Measurements from ENCODE around the gene SFT2D1. TPM values are rescaled to one million over a fixed set of nuclear protein-coding genes. Genes with fewer than 3 reads are reported as not detected.

The SFT2D1 gene
- total RNA-seq, 1 donor from 2014 or later: 62.4 TPM

GRCh38 chr6:166318649-166319600 is 23.4 kb downstream of the SFT2D1 start:
- H3K4me3 ChIP-seq (ENCODE audit: low read depth, low read length): no peak overlapping the region
- DNase-seq (ENCODE audit: low read depth): no peak
- TF ChIP-seq, protein P1, sequence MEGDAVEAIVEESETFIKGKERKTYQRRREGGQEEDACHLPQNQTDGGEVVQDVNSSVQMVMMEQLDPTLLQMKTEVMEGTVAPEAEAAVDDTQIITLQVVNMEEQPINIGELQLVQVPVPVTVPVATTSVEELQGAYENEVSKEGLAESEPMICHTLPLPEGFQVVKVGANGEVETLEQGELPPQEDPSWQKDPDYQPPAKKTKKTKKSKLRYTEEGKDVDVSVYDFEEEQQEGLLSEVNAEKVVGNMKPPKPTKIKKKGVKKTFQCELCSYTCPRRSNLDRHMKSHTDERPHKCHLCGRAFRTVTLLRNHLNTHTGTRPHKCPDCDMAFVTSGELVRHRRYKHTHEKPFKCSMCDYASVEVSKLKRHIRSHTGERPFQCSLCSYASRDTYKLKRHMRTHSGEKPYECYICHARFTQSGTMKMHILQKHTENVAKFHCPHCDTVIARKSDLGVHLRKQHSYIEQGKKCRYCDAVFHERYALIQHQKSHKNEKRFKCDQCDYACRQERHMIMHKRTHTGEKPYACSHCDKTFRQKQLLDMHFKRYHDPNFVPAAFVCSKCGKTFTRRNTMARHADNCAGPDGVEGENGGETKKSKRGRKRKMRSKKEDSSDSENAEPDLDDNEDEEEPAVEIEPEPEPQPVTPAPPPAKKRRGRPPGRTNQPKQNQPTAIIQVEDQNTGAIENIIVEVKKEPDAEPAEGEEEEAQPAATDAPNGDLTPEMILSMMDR (conservative IDR thresholded peaks at IDR 0.05; ENCODE audit: low read depth, low read length): no peak

- peak; percentile 13 for DNase-seq (ENCODE audit: low read depth)
- H3K4me3 ChIP-seq (ENCODE audit: low read depth, low read length): no peak overlapping the region
Measured at GRCh38 chr6:166318227-166318626, 24.1 kb downstream of the SFT2D1 start.

DNA sequence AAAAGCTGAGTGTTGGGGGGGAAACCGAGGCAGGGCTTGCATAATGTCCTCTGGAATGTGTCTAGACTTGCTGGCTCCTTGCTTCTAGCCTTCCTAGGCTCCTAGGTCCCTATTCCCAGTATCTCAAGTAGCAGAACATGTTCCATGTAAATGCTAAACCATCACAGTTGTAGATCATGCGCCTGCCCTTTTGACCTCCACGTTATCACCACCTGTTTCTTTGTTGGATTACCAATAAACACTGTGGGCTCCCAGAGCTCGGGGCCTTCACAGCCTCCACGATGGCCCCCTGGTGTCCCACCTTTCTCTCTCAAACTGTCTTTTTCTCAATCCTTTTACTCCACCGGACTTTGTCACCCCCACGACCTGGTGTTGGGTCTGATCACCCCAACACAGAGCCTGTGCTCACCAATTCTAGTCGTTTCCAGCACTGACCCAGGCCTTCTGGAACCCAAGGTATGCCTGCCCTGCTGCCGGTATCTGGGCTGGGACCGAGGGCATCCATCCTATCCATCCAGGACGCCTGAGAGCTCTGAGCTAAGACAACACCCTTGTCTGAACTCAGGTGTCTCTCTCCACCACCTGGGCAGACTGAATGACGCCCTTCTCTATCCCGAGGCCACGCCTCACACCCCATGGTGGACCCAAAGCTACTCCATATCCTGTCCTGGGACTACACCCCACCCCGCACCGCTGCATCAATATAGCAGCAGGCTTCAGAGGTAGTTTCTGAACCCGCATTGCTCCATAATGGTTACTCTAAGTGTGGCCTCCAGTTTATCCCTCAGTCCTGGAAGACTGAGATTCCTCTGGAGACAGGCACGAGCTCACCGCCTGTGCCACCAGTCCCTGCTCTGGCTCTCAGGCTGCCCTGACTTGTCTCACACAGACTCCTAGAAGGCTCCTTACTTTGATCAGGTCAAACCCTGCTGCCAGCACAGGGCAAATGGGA is 24.8 kb downstream of the SFT2D1 start:
- no peak overlapping the region for H3K4me3 ChIP-seq (ENCODE audit: low read depth, low read length)
- TF ChIP-seq, protein P1 (conservative IDR thresholded peaks at IDR 0.05; ENCODE audit: low read depth, low read length): no peak
- DNase-seq (ENCODE audit: low read depth): no peak

More at GRCh38 chr6:166318227-166318626, 24.1 kb downstream of the SFT2D1 start:
- TF ChIP-seq, protein P1 (conservative IDR thresholded peaks at IDR 0.05; ENCODE audit: low read depth, low read length): no peak

DNA sequence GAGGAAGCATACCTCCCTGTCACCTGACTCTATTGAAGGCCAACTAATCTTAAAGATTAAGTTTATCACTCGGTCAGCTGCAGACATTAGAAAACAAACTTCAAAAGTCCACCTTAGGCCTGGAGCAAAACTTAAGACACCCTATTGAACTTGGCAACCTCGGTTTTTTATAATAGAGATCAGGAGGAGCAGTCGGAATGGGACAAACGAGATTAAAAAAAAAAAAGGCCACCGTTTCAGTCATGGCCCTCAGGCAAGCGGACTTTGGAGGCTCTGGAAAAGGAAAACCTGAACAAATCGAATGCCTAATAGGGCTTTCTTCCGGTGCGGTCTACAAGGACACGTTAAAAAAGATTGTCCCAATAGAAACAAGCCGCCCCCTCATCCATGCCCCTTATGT is 26.9 kb downstream of the SFT2D1 start:
- H3K4me3 ChIP-seq (ENCODE audit: low read depth, low read length): no peak overlapping the region
- DNase-seq (ENCODE audit: low read depth): no peak
- TF ChIP-seq, protein P1 (conservative IDR thresholded peaks at IDR 0.05; ENCODE audit: low read depth, low read length): no peak

DNA sequence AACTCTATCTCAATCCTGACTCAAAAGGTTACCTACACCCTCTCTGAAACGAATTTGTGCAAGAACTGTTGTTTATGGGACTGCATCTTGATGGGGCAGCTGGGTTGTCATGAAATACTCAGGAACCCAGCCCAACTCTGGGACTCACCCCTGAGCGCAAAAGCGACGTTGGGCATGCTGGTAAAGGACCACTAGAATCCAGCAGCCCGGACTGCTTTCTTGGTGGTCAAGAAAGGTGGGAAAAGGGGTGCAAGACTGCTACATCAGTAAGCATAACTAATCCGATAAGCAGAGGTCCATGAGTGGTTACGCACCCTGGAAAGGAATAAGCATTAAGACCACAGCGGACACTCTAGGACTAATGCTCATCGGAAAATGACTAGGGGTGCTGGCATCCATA is 27.9 kb downstream of the SFT2D1 start:
- H3K4me3 ChIP-seq (ENCODE audit: low read depth, low read length): no peak overlapping the region
- TF ChIP-seq, protein P1 (conservative IDR thresholded peaks at IDR 0.05; ENCODE audit: low read depth, low read length): no peak
- DNase-seq (ENCODE audit: low read depth): no peak

- no peak overlapping the region for H3K4me3 ChIP-seq (ENCODE audit: low read depth, low read length)
- peak; percentile 3 for DNase-seq (ENCODE audit: low read depth)
- TF ChIP-seq, protein P1 (conservative IDR thresholded peaks at IDR 0.05; ENCODE audit: low read depth, low read length): peak; percentile 88
Measured at GRCh38 chr6:166313255-166314070, 28.9 kb downstream of the SFT2D1 start.
